OCI-LY1 (cell line): ENCODE data around the gene NTRK3.

Experiments used
- H2AFZ ChIP-seq: fragments of 200-600 bp; sonication (generic), shearing (Covaris generic); 2 replicates; pipeline ENCODE4 v1.6.0; 2014; ENCODE audit warnings: antibody characterized with exemption, mild to moderate bottlenecking, low read length
- H3F3A ChIP-seq: fragments of 200-600 bp; sonication (generic), shearing (Covaris generic); 2 replicates; pipeline ENCODE4 v1.6.0; 2014; ENCODE audit warnings: mild to moderate bottlenecking, antibody characterized with exemption, low read length, moderate library complexity; ENCODE audit not compliant: insufficient read depth
- H3K27ac ChIP-seq: fragments of 200-600 bp; sonication (generic); 2 replicates; pipeline ENCODE4 v1.5.1; 2014; ENCODE audit warnings: low read length, mixed run types, mild to moderate bottlenecking, low read depth; ENCODE audit not compliant: poor library complexity, severe bottlenecking
- H3K27me3 ChIP-seq: fragments of 200-600 bp; sonication (generic); 2 replicates; pipeline ENCODE4 v1.6.0; 2014; ENCODE audit warnings: antibody characterized with exemption, mild to moderate bottlenecking, low read length, moderate library complexity; ENCODE audit not compliant: insufficient read depth
- H3K36me3 ChIP-seq: fragments of 200-600 bp; sonication (generic); 2 replicates; pipeline ENCODE4 v1.6.1; 2014; ENCODE audit warnings: mild to moderate bottlenecking, antibody characterized with exemption, low read length, moderate library complexity, mixed read lengths; ENCODE audit not compliant: insufficient read depth
- H3K4me1 ChIP-seq: fragments of 200-600 bp; sonication (generic); 2 replicates; pipeline ENCODE4 v1.5.1; 2014; ENCODE audit warnings: mild to moderate bottlenecking, low read length, moderate library complexity; ENCODE audit not compliant: insufficient read depth, severe bottlenecking
- H3K4me2 ChIP-seq: fragments of 200-600 bp; sonication (generic), shearing (Covaris generic); 2 replicates; pipeline ENCODE4 v1.6.1; 2014; ENCODE audit warnings: low read length
- H3K4me3 ChIP-seq: fragments of 200-600 bp; sonication (generic); 2 replicates; pipeline ENCODE4 v1.5.1; 2014; ENCODE audit warnings: low read length, low read depth, mild to moderate bottlenecking, mixed read lengths; ENCODE audit not compliant: poor library complexity, severe bottlenecking
- H3K79me2 ChIP-seq: fragments of 200-600 bp; shearing (Covaris generic); 2 replicates; pipeline ENCODE4 v1.6.1; 2016; ENCODE audit warnings: mixed run types, low read length, mixed read lengths; ENCODE audit not compliant: insufficient read depth
- H3K9ac ChIP-seq: fragments of 200-600 bp; sonication (generic), shearing (Covaris generic); 2 replicates; pipeline ENCODE4 v1.6.1; 2014; ENCODE audit warnings: mild to moderate bottlenecking, low read length, mixed read lengths
- H3K9me2 ChIP-seq: fragments of 200-600 bp; sonication (generic), shearing (Covaris generic); 2 replicates; pipeline ENCODE4 v1.6.1; 2014; ENCODE audit warnings: low read depth, mild to moderate bottlenecking, low read length, mixed read lengths
- H3K9me3 ChIP-seq: fragments of 200-600 bp; shearing (Covaris generic); 2 replicates; pipeline ENCODE4 v1.6.1; 2014; ENCODE audit warnings: low read length, mixed read lengths
- H4K20me1 ChIP-seq: fragments of 200-600 bp; sonication (generic), shearing (Covaris generic); 2 replicates; pipeline ENCODE4 v1.6.0; 2016; ENCODE audit warnings: mild to moderate bottlenecking, low read length; ENCODE audit not compliant: insufficient read depth
- CTCF ChIP-seq: fragments of 200-600 bp; sonication (generic), shearing (Covaris generic); IDR thresholded peaks from 2 replicates; pipeline ENCODE4 v1.5.1; 2017; ENCODE audit warnings: mild to moderate bottlenecking, antibody characterized with exemption, low read length, moderate library complexity, mixed read lengths
- EZH2 ChIP-seq: fragments of 200-600 bp; sonication (generic), shearing (Covaris generic); IDR thresholded peaks from 2 replicates; pipeline ENCODE4 v1.8.0; 2017; ENCODE audit warnings: borderline replicate concordance, mixed run types, mild to moderate bottlenecking, antibody characterized with exemption, low read length, moderate library complexity, mixed read lengths

The NTRK3 gene

GRCh38 chr15:87947560-87947959, 309.0 kb downstream of the NTRK3 start:
- H3K9me3 ChIP-seq = no peaks in the 10 kb centered on the region
- H3K4me3 ChIP-seq = no peak overlapping the region
- H3K36me3 ChIP-seq = no peaks in the 10 kb centered on the region
- H3F3A ChIP-seq = no peaks in the 10 kb centered on the region
- no peak overlapping the region for H3K9ac ChIP-seq
- no peak overlapping the region for H3K27ac ChIP-seq
- TF ChIP-seq EZH2 = no peak
- no peak for TF ChIP-seq CTCF
- no peaks in the 10 kb centered on the region for H3K27me3 ChIP-seq
- H4K20me1 ChIP-seq = no peaks in the 10 kb centered on the region
- H3K79me2 ChIP-seq = no peaks in the 10 kb centered on the region
- no peak overlapping the region for H3K4me2 ChIP-seq
- no peak overlapping the region for H2AFZ ChIP-seq
- H3K9me2 ChIP-seq = no peaks in the 10 kb centered on the region
- no peaks in the 10 kb centered on the region for H3K4me1 ChIP-seq

- no peak overlapping the region for H3K4me3 ChIP-seq
- no peak for TF ChIP-seq EZH2
- no peak for TF ChIP-seq CTCF
- no peaks in the 10 kb centered on the region for H3K9me3 ChIP-seq
- no peaks in the 10 kb centered on the region for H3K9me2 ChIP-seq
- no peaks in the 10 kb centered on the region for H3K27me3 ChIP-seq
- H3K4me2 ChIP-seq = no peak overlapping the region
- no peak overlapping the region for H3K9ac ChIP-seq
- no peaks in the 10 kb centered on the region for H4K20me1 ChIP-seq
- no peak overlapping the region for H3K27ac ChIP-seq
- H3K4me1 ChIP-seq = no peaks in the 10 kb centered on the region
- H3K36me3 ChIP-seq = no peaks in the 10 kb centered on the region
- no peak overlapping the region for H2AFZ ChIP-seq
- no peaks in the 10 kb centered on the region for H3F3A ChIP-seq
- H3K79me2 ChIP-seq = no peaks in the 10 kb centered on the region
Measured at GRCh38 chr15:87945246-87945645, 311.3 kb downstream of the NTRK3 start.

GRCh38 chr15:87944691-87945090, 311.8 kb downstream of the NTRK3 start:
- H2AFZ ChIP-seq = no peak overlapping the region
- no peak overlapping the region for H3K4me3 ChIP-seq
- TF ChIP-seq CTCF = no peak
- no peak for TF ChIP-seq EZH2
- no peaks in the 10 kb centered on the region for H3K36me3 ChIP-seq
- H4K20me1 ChIP-seq = no peaks in the 10 kb centered on the region
- H3K4me1 ChIP-seq = no peaks in the 10 kb centered on the region
- no peaks in the 10 kb centered on the region for H3K27me3 ChIP-seq
- H3K27ac ChIP-seq = no peak overlapping the region
- H3K9me2 ChIP-seq = no peaks in the 10 kb centered on the region
- H3K4me2 ChIP-seq = no peak overlapping the region
- H3K9me3 ChIP-seq = no peaks in the 10 kb centered on the region
- no peak overlapping the region for H3K9ac ChIP-seq
- no peaks in the 10 kb centered on the region for H3K79me2 ChIP-seq
- H3F3A ChIP-seq = no peaks in the 10 kb centered on the region
